Uterus (tissue), 2 donors: Measurements from ENCODE around the gene CAMKV.

Source experiments
- CTCF ChIP-seq, 4 experiments: fragments of 200-600 bp in 2 of 4; fragments of 450-650 bp in 2 of 4; sonication (generic) in 2 of 4; IDR thresholded peaks; one replicate each; pipeline ENCODE4 v1.5.1; 2016 to 2019; ENCODE audit warnings: antibody characterized with exemption in 4 of 4, mild to moderate bottlenecking in 2 of 4, moderate library complexity in 1 of 4
- POLR2A ChIP-seq, 2 donors: fragments of 450-650 bp; IDR thresholded peaks; one replicate each; pipeline ENCODE4 v1.6.1; 2016; ENCODE audit warnings: antibody characterized with exemption in 2 of 2, mild to moderate bottlenecking in 1 of 2, moderate library complexity in 1 of 2

- TF ChIP-seq CTCF (IDR thresholded peaks at IDR 0.05) (no peak), POLR2A (IDR thresholded peaks at IDR 0.05) (no peak)
These were observed 40.9 kb upstream of the CAMKV start for GRCh38 chr3:49910409-49911123.
